GM21737 (cell line): ENCODE results near the gene TDRD6.
"Not testable (repeated sequence)": the region's sequence is repeated elsewhere in the genome, so short reads cannot be mapped to it uniquely, and the experiment has no call there.

Experiments
- ATAC-seq: cut with Tn5 transposase; IDR thresholded peaks from one replicate; pipeline ENCODE4 v1.9.1; 2021; ENCODE audit warnings: mild to moderate bottlenecking, moderate library complexity; ENCODE audit not compliant: unreplicated experiment

TDRD6 gene

DNA sequence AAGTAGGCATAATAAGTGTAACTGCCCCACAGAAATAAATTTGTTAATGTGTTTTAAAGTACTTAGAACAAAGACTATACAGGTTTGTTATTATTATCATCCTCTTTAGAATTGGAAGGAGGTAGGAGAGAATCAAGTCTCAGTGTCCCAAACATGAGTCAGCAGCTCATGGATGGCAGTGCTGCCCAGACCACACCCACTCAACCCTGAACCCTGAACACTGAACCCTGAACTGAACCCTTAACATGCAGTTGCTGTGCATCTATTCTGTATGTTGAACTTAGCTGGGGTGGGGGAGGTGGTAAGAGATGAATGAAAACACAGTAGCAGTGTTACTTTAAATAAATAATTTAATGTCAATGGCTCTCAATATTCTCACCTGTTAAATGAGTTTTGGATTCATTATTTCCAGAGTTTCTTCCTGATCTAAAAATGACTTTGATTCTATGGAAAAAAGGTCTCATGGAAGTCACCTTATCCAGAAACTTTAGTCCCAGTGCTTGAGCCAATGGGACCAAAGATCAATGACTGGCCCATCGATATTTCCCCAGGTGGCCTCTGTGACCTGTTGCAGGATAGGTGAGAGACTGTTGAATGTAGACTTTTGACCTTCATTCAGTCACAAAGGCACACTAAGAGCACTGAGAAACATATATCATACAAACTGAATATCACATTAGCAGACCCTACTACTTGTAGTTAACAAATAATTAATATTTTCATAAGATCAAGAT, 55.9 kb downstream of the TDRD6 start:
- ATAC-seq: no peak

DNA sequence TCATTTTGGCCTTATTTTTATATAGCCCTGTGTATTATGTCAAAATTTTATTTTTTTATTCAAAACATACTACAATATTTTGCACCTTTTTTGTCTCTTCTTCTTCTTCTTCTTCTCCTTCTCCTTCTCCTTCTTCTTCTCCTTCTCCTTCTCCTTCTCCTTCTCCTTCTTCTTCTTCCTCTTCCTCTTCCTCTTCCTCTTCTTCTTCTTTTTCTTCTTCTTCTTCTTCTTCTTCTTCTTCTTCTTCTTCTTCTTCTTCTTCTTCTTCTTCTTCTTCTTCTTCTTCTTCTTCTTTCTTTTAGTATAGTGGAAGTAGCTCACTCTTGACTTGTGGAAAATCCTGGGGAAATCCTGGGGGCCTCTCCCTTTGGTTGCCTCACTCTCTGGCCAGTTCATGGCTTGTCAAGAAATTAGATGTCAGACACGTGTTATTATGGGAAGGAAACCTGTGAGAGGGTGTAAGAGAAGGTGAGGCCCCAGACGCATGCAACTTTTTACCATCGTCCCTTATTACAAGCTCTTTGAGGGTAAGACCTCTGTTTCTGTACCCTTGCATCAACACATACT, 56.6 kb downstream of the TDRD6 start:
- not testable (repeated sequence) for ATAC-seq

DNA sequence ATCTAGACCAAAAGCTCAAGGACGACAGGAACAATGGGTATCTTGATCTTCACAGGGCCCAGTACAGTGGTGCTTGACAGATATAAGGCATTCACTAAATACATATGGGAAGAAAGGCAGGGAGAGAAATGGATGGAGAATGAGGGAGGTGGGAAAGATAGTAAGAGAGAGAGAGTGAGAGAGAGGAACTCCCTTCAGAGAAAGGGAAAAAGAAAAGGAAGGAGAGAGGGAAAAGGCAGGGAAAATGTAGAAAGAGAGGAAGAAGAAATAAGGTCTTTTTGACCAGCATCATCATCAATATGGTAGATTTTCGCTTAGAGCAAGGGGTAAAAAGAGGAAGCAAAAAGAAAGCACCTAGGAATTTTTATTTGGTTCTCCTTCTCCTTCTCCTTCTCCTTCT, 58.3 kb downstream of the TDRD6 start:
- ATAC-seq: no peak

DNA sequence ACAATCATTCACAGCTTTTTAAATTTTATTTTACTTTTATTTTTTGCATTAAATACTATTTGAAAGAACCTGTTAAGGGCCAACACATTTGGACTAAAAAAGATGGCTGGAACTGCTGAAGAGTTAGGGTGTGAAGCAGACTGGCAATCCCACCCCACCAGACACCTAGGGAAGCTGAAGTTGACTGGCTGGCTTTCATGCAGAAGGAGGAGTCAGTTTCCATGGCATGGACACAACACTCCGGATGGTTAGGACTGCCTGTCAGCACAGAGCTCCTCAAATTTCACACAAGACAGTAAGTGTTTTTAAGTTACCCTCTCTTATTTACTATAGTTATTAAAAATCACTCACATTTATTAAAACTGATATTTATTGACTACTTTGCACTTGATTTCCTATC, 59.0 kb downstream of the TDRD6 start, which contains the start of gene ANKRD66:
ANKRD66 (plus strand) TSS at position 238 of the 400 bp plus-strand sequence. CDS start 5,016 bp downstream, outside the sequence.
- ATAC-seq: no peak

DNA sequence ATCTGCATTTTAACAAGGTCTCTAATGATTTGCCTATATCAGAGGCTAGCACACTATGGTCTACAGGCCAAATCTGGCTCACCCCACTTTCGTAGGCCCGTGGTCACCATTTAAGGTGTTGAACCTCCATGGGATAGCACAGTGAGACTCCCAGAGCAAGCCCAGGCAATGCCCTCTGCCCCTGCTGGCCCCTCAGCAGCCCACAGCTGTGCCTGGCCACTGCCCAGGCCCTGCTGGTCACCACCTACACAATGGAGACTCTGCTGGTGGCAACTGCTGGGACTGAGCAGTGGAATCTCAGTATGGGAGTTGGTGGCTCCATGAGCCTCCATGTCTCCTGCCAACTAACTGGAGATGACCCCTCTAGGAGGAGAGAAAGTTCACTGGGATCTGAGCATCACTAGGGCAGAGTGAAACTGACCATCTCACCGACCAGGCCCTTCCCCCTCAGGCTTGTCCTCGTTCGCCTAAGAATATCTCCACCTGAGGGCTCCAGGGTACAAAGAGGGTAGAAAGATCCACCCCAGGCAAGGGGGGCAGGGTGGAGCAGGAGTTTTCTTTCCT, 61.3 kb downstream of the TDRD6 start:
- no peak for ATAC-seq

DNA sequence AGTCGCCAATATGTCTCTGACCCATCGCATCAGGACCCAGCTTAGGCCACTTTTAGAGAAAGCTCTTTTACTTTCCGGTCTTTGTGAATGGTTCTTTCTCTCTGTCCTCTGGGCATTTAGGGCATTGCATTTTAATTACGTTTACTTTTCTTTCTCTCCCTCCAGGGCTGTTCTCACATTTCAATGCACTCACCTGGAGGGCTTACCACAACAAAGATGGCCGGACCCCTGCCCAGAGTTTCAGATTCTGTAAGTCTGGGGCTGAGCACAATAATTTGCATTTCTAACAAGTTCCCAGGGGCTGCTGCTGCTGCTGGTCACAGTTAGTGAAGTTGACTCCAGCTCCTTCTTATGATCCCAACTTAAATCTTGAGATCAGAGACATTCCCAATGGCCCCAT, 62.0 kb downstream of the TDRD6 start:
- ATAC-seq: no peak

DNA sequence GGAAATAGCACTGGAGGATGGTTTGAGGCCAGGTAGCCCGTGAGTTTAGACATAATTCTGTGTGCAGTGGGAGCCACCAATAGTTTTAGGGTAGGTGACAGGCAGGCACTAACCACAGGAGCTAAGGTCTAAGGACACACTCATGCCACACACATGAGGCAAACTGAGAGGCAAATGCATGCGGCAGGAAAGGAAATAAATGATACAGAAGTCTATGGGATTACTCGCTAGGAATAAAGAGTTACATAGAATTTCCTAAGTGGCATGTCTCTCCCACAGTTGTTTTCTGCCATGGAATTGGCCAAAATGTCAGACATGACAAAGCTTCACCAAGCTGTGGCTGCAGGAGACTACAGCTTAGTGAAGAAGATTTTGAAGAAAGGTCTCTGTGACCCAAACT, 64.0 kb downstream of the TDRD6 start:
- no peak for ATAC-seq
